ENCODE results near the gene PPIG. TPM values are rescaled to one million over a fixed set of nuclear protein-coding genes. Genes with fewer than 3 reads are reported as not detected.
A peak's percentile ranks its signal among the peaks of the same experiment; 100 is the strongest.
"Not testable (repeated sequence)": the region's sequence is repeated elsewhere in the genome, so short reads cannot be mapped to it uniquely, and the experiment has no call there.

The PPIG gene
- total RNA-seq (80.3 TPM), polyA plus RNA-seq (36.7 TPM)

DNA sequence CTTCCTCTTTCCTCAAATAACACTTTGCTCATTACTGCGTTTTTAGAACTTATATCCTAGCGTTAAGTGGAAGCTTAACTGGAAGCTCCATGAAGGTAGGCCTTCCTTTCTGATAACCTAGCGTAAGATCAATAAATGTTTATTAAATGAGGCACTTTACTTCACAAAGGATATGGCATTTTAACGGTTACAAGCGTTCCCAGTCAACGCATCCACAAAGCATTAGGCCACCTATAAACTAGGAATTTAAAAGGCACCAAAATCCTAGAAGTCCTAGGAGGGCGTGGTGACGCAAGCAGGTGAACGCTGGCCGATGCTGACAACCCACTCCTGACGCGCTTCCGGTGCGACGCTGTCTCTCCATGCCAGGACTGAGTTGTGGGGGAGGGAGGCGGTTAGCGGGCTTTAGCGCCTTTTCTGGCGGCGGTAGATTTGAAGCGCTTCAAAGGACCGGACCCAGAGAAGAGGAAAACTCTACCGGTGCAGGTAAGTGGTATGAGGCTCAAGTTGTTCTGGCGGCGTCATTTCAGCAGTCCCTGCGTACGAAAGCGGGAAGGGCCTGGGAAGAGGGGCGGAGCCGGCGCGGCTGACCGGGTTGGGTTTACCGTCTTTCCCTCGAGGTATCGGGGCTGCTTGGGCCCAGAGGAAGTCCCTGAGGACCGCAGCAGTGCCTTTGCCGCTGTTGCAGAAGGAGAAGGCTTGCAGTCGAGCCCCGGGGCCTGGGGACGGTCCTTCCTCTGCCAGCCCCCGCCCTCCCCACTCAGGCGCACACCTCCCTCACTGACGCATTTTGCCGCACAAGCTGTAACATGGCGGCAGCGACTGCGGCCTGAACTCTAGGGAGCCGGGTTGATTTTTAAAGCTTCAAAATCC, at the start of gene PPIG:
Gene PPIG (plus strand): TSS at position 347 of the 873 bp plus-strand sequence. CDS start 19,691 bp downstream, outside the sequence.
- WGBS: 5% methylated on average over 49 of the region's 49 CpGs
- peak within 1 kb of the TSS; percentile 64 for H3K4me3 ChIP-seq (ENCODE audit: low read depth, low read length)
- H3K36me3 ChIP-seq (ENCODE audit: insufficient read depth): no peaks in the 10 kb centered on the region
- H3K4me1 ChIP-seq (ENCODE audit: insufficient read depth): no peaks in the 10 kb centered on the region
- H3K27ac ChIP-seq (ENCODE audit: low read depth): peak within 1 kb of the TSS; percentile 98
- DNase-seq (ENCODE audit: extremely low spot score): peak; percentile 89

DNA sequence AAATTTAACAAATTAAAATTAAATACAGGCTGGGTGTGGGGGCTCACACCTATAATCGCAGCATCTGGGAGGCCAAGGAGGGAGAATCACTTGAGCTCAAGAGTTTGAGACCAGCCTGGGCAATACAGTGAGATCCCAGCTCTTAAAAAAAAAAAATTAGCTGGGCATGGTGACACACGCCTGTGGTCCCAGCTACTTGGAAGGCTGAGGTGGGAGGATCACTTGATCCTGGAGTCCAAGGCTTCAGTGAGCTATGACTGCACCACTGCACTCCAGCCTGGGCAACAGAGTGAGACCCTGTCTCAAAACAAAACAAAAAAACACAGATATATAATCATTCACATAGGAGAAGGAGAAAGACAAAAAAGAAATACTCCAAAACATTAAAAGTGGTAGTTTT, 44.7 kb upstream of the PPIG start:
- not testable (repeated sequence) for H3K4me3 ChIP-seq (ENCODE audit: low read depth, low read length); H3K27ac ChIP-seq (ENCODE audit: low read depth); DNase-seq (ENCODE audit: extremely low spot score); H3K4me1 ChIP-seq (ENCODE audit: insufficient read depth); H3K36me3 ChIP-seq (ENCODE audit: insufficient read depth)
- WGBS: 98% methylated on average over 2 of the region's 2 CpGs

DNA sequence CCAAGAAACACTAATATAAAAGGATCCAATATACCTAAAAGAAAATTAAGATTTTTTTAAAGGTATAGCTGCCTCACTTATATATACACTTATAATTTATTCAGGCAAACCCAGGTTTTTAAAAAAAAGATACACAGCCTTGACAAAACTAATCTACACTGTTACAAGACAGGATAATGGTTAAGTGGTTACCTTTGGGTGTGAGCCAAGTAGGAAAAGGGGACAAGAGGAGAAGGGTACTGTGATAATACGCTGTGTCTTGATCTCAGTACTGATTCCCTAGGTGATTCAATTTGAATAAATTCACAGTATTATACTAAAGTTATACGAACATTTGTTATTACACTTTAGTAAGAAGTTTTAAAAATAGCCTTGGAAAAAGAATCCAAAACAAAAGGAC, 44.0 kb upstream of the PPIG start:
- Histone ChIP-seq H3K36me3 (ENCODE audit: insufficient read depth) (no peaks in the 10 kb centered on the region), H3K27ac (ENCODE audit: low read depth) (no peak overlapping the region), H3K4me1 (ENCODE audit: insufficient read depth) (no peaks in the 10 kb centered on the region), H3K4me3 (ENCODE audit: low read depth, low read length) (no peak overlapping the region)
- no peak for DNase-seq (ENCODE audit: extremely low spot score)
- WGBS: 69% methylated on average over 2 of the region's 2 CpGs

DNA sequence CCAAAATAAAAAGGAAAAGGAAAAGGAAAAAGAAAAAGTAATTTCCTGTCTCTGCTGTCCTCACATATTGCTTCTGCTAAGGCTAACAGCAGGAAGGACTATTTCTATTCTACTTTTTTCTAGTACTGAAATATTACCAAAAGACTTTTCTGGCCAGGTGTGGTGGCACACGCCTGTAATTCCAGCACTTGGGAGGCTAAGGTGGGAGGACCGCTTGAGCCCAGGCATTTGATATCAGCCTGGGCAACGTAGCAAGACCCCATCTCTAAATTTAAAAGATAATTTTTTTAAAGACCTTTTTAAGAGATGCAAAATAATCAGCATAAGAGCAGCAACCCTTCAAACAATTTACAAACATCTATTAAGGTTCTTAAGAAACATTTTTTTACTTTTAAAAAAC, 41.7 kb upstream of the PPIG start:
- no peaks in the 10 kb centered on the region for H3K36me3 ChIP-seq (ENCODE audit: insufficient read depth)
- DNase-seq (ENCODE audit: extremely low spot score): no peak
- 95% methylated on average over 3 of the region's 3 CpGs for WGBS

DNA sequence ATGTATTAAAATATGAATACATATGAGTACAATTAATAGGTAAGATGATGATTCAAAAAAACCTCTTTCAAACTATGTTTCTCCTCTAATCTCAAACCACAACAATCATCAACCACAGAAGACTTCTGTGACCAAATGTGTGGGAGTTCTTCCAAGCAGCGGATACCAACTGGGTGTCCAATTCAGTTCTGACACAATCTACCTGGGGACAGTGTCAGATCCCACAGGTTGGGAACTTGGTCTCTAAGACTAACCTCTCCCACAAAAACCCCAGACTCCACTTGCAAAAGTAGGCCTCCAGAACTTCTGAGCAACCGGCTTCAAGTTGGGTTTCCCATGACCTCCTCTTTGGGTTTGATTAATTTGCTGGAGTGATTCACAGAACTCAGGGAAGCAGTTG, 37.4 kb upstream of the PPIG start:
- WGBS: over 99% methylated on average over 2 of the region's 2 CpGs
- Histone ChIP-seq H3K27ac (ENCODE audit: low read depth) (no peak overlapping the region), H3K36me3 (ENCODE audit: insufficient read depth) (no peaks in the 10 kb centered on the region), H3K4me3 (ENCODE audit: low read depth, low read length) (no peak overlapping the region), H3K4me1 (ENCODE audit: insufficient read depth) (no peaks in the 10 kb centered on the region)
- no peak for DNase-seq (ENCODE audit: extremely low spot score)

More for the DNA sequence above, 41.7 kb upstream of the PPIG start:
- no peak overlapping the region for H3K4me3 ChIP-seq (ENCODE audit: low read depth, low read length)
- no peaks in the 10 kb centered on the region for H3K4me1 ChIP-seq (ENCODE audit: insufficient read depth)
- H3K27ac ChIP-seq (ENCODE audit: low read depth): no peak overlapping the region

DNA sequence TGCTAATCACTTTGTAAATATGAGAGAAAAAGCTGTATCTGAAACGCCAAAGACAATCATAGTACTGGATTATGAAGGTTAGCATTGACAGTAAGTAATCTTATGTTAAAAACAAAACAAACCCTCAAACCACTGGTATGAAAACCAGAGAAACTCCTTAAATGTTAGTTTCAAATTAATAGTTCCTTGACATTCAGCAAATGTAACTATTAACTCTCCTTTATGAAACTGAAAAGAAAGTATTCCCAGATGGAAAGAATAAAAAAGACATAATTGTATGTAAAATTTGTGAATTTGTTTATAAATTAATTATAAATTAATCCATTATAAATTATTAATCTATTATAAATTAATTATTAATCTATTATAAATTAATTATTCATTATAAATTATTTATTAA, 22.8 kb upstream of the PPIG start:
- Histone ChIP-seq H3K4me1 (ENCODE audit: insufficient read depth) (no peaks in the 10 kb centered on the region), H3K36me3 (ENCODE audit: insufficient read depth) (peaks cover 4% of the 10 kb centered on the region), H3K4me3 (ENCODE audit: low read depth, low read length) (no peak overlapping the region), H3K27ac (ENCODE audit: low read depth) (no peak overlapping the region)
- 93% methylated on average over 1 of the region's 1 CpG for WGBS
- no peak for DNase-seq (ENCODE audit: extremely low spot score)

DNA sequence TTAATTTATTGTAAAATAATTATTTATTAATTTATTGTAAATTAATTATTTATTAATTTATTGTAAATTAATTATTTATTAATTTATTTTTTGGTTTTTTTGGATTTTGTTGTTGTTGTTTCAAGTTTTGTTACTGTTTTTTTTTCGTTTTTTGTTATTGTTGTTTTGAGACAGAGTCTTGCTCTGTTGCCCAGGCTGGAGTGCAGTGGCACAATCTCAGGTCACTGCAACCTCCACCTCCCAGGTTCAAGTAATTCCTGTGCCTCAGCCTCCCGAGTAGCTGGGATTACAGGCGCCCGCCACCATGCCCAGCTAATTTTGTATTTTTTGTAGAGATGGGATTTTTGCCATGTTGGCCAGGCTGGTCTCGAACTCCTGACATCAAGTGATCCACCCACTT, 22.1 kb upstream of the PPIG start:
- not testable (repeated sequence) for H3K4me3 ChIP-seq (ENCODE audit: low read depth, low read length); H3K36me3 ChIP-seq (ENCODE audit: insufficient read depth); DNase-seq (ENCODE audit: extremely low spot score); H3K27ac ChIP-seq (ENCODE audit: low read depth); H3K4me1 ChIP-seq (ENCODE audit: insufficient read depth)
- WGBS: 97% methylated on average over 5 of the region's 5 CpGs

DNA sequence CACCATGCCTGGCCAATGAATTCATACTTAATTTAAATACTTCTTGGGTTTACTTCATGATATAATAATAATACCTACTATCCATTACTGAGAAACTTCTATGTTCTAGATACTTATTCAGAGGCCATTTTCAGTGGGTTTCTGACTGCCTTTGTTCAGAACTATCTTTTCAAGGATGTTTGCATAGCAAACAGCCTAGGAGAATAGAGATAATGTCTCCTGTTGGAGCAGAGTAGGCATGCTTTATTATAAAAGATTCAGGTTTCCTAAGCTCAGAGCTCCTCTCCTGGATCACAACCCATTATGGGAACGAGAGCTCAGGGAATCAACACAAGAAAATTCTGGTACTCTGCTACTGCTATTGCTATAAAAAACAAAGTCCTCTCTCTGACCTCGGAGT, 21.6 kb upstream of the PPIG start:
- Histone ChIP-seq H3K4me3 (ENCODE audit: low read depth, low read length) (no peak overlapping the region), H3K36me3 (ENCODE audit: insufficient read depth) (peaks cover 2% of the 10 kb centered on the region), H3K27ac (ENCODE audit: low read depth) (no peak overlapping the region), H3K4me1 (ENCODE audit: insufficient read depth) (no peaks in the 10 kb centered on the region)
- WGBS: 94% methylated on average over 2 of the region's 2 CpGs
- no peak for DNase-seq (ENCODE audit: extremely low spot score)

DNA sequence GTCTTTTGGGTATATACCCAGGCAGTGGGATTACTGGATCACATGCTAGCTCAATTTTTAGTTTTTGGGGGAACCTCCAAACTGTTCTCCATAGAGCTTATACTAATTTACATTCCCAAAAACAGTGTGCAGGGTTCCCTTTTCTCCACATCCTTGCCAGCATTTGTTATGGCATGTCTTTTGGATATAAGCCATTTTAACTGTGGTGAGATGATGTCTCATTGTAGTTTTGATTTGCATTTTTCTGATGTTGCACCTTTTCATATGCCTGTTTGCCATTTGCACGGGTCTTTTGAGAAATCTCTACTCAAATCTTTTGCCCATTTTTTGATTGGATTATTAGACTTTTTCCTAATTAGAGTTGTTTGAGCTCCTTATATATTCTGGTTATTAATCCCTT, 18.5 kb upstream of the PPIG start:
- Histone ChIP-seq H3K27ac (ENCODE audit: low read depth) (no peak overlapping the region), H3K4me1 (ENCODE audit: insufficient read depth) (no peaks in the 10 kb centered on the region), H3K4me3 (ENCODE audit: low read depth, low read length) (no peak overlapping the region), H3K36me3 (ENCODE audit: insufficient read depth) (no peaks in the 10 kb centered on the region)
- no peak for DNase-seq (ENCODE audit: extremely low spot score)
- WGBS: 89% methylated on average over 1 of the region's 1 CpG

DNA sequence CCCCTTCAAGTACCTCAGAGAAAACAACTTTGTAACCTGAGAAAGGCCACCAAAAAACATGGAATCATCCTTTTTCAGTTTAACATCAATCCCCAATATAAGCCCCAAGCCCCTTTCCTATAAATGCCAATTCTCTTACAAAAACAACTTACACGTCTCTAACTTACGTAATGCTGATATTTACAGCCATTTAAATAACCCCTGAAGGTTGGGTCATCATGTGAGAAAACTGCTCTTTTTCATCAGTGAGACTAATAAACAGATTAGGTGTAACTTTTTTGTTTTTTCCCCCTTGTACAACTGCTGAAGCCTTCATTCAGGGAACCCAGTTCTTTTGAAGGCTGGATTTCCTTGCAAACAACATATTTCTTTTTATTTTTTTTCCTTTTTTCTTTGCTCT, 14.2 kb upstream of the PPIG start:
- H3K27ac ChIP-seq (ENCODE audit: low read depth): no peak overlapping the region
- no peaks in the 10 kb centered on the region for H3K4me1 ChIP-seq (ENCODE audit: insufficient read depth)
- no peaks in the 10 kb centered on the region for H3K36me3 ChIP-seq (ENCODE audit: insufficient read depth)
- no peak for DNase-seq (ENCODE audit: extremely low spot score)
- WGBS: 87% methylated on average over 2 of the region's 2 CpGs
- no peak overlapping the region for H3K4me3 ChIP-seq (ENCODE audit: low read depth, low read length)

DNA sequence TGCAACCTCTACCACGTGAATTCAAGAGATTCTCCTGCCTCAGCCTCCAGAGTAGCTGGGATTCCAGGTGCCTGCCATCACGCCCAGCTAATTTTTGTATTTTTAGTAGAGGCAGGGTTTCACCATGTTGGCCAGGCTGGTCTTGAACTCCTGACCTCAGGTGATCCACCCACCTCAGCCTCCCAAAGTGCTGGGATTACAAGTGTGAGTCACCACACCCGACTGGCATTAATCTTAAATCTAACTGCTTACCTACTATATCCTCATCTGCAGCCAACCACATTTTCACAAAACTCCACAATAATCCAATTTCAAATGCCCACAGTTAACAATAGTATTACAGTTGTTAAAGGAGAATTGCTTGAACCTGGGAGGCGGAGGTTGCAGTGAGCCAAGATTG, 13.4 kb upstream of the PPIG start:
- not testable (repeated sequence) for DNase-seq (ENCODE audit: extremely low spot score); H3K27ac ChIP-seq (ENCODE audit: low read depth); H3K4me1 ChIP-seq (ENCODE audit: insufficient read depth); H3K36me3 ChIP-seq (ENCODE audit: insufficient read depth); H3K4me3 ChIP-seq (ENCODE audit: low read depth, low read length)
- 94% methylated on average over 4 of the region's 4 CpGs for WGBS

DNA sequence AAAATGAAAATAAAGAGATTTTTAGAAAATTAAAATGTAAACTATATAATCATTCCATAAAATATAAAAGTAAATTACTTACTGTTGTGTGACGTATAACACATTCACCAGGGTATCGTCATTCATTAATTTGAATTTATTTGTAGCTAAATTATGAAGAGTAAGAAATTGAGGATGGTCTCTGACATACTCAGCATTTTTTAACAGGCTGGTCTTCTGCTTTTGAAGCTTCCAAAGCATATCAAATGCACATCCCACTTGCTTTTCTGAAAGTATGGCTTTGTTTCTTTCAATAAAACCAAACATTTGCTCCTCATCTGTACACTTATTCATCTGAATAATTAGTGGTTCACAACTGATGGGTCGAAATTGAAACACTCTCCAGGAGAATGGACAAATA, 12.6 kb upstream of the PPIG start:
- DNase-seq (ENCODE audit: extremely low spot score): no peak

DNA sequence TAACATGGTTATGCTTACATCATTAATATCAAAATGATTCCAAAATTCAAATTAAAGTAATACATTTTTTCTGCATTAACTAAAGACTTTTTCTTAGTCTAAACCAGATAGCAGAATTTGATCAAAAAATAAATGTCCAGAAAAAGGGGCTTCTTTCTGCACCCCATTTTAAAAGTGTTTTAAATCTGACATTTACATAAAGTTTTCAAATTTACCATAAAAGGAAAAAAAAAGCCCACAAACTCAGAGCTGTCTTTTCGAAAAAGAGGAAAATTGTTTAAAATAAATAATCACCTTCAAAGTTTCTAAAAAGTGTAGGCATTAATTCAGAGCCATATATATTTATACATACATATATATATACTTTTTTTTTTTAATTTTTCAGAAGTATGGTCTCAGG, 12.0 kb upstream of the PPIG start:
- Histone ChIP-seq H3K4me1 (ENCODE audit: insufficient read depth) (no peaks in the 10 kb centered on the region), H3K4me3 (ENCODE audit: low read depth, low read length) (no peak overlapping the region), H3K27ac (ENCODE audit: low read depth) (no peak overlapping the region), H3K36me3 (ENCODE audit: insufficient read depth) (no peaks in the 10 kb centered on the region)
- WGBS: 81% methylated on average over 1 of the region's 1 CpG
- DNase-seq (ENCODE audit: extremely low spot score): no peak

More for the DNA sequence above, 12.6 kb upstream of the PPIG start:
- no peaks in the 10 kb centered on the region for H3K36me3 ChIP-seq (ENCODE audit: insufficient read depth)
- no peak overlapping the region for H3K27ac ChIP-seq (ENCODE audit: low read depth)
- H3K4me3 ChIP-seq (ENCODE audit: low read depth, low read length): no peak overlapping the region
- no peaks in the 10 kb centered on the region for H3K4me1 ChIP-seq (ENCODE audit: insufficient read depth)
- WGBS: 95% methylated on average over 3 of the region's 3 CpGs

DNA sequence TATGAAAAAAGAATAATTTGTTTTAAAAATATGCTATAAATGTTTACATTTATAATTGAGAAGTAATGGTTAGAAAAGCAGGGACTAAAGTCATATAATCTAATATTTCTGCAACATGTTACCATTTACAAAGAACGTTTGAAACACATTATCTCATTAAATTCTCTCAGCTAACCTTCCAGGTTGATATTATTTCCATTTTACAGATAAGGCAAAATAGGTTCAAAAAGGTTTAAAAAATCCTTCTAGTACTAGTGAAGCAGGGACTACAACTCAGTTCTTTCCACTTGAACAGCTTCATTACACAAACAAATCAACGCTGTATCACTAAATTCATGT, 11.4 kb upstream of the PPIG start:
- DNase-seq (ENCODE audit: extremely low spot score): no peak
- Histone ChIP-seq H3K4me1 (ENCODE audit: insufficient read depth) (no peaks in the 10 kb centered on the region), H3K27ac (ENCODE audit: low read depth) (no peak overlapping the region), H3K4me3 (ENCODE audit: low read depth, low read length) (peak overlapping the region; percentile 58), H3K36me3 (ENCODE audit: insufficient read depth) (no peaks in the 10 kb centered on the region)
- WGBS: 32% methylated on average over 2 of the region's 2 CpGs
